Activated CD4-positive, alpha-beta T cell treated with anti-CD3 and anti-CD28 coated beads, Interleukin-2, amount 10 ng/mL, durations not matched to agents 7 days and 5 days (primary cell): ENCODE results near the gene PCMTD2. TPM values are rescaled to one million over a fixed set of nuclear protein-coding genes. Genes with fewer than 3 reads are reported as not detected.
"Not testable (repeated sequence)": the region's sequence is repeated elsewhere in the genome, so short reads cannot be mapped to it uniquely, and the experiment has no call there.

Experiments used
- CTCF ChIA-PET: fragments of 350-600 bp; sonication (Branson Sonifier 250); formaldehyde crosslinking; loops from one replicate; lab custom pipeline; 2021; ENCODE audit warnings: antibody characterized with exemption; lab: Charles Lee
- POLR2A ChIA-PET: fragments of 350-600 bp; sonication (Branson Sonifier 250); formaldehyde crosslinking; loops from one replicate; lab custom pipeline; 2021; ENCODE audit warnings: antibody characterized with exemption; lab: Charles Lee
- DNase-seq: peaks from one replicate; pipeline ENCODE4 v3.0.0-alpha.2; 2020
- H3K27ac Mint-ChIP-seq: one replicate; pipeline ENCODE4 v1.8.0; 2021; ENCODE audit warnings: mild to moderate bottlenecking, moderate library complexity, mixed read lengths
- H3K27me3 Mint-ChIP-seq: one replicate; pipeline ENCODE4 v1.8.0; 2021; ENCODE audit warnings: mixed read lengths
- H3K36me3 Mint-ChIP-seq: one replicate; pipeline ENCODE4 v1.8.0; 2021; ENCODE audit warnings: low read depth, mixed read lengths
- H3K4me1 Mint-ChIP-seq: one replicate; pipeline ENCODE4 v1.8.0; 2021; ENCODE audit warnings: mixed read lengths
- H3K4me3 Mint-ChIP-seq: one replicate; pipeline ENCODE4 v1.8.0; 2021; ENCODE audit warnings: mild to moderate bottlenecking, moderate library complexity, mixed read lengths
- H3K9me3 Mint-ChIP-seq: one replicate; pipeline ENCODE4 v1.8.0; 2021; ENCODE audit warnings: mixed read lengths
- total RNA-seq, 2 experiments: library from RNA; stranded (reverse); gene quantifications; one replicate each; pipeline ENCODE4 v1.2.3, GENCODE V29; 2021

The PCMTD2 gene
- total RNA-seq, 2 experiments from 2014 or later, result 68.4 to 69.3 TPM

GRCh38 chr20:64315381-64315780 is 59.8 kb downstream of the PCMTD2 start:
- POLR2A ChIA-PET, CTCF ChIA-PET, H3K9me3 Mint-ChIP-seq, H3K27ac Mint-ChIP-seq, H3K4me1 Mint-ChIP-seq, H3K36me3 Mint-ChIP-seq, H3K4me3 Mint-ChIP-seq, DNase-seq: not testable (repeated sequence)
- peaks cover 36% of the 10 kb centered on the region for H3K27me3 Mint-ChIP-seq

- H3K36me3 Mint-ChIP-seq, CTCF ChIA-PET, DNase-seq, H3K9me3 Mint-ChIP-seq, H3K4me1 Mint-ChIP-seq, H3K4me3 Mint-ChIP-seq, POLR2A ChIA-PET, H3K27ac Mint-ChIP-seq: not testable (repeated sequence)
- H3K27me3 Mint-ChIP-seq, result peaks cover 36% of the 10 kb centered on the region
Observed at GRCh38 chr20:64315884-64316283, 60.3 kb downstream of the PCMTD2 start.

GRCh38 chr20:64316415-64317083 is 61.0 kb downstream of the PCMTD2 start:
- DNase-seq, CTCF ChIA-PET, H3K4me3 Mint-ChIP-seq, POLR2A ChIA-PET, H3K9me3 Mint-ChIP-seq, H3K27ac Mint-ChIP-seq, H3K36me3 Mint-ChIP-seq, H3K4me1 Mint-ChIP-seq: not testable (repeated sequence)
- H3K27me3 Mint-ChIP-seq, result peaks cover 36% of the 10 kb centered on the region

- DNase-seq, H3K9me3 Mint-ChIP-seq, H3K36me3 Mint-ChIP-seq, H3K4me3 Mint-ChIP-seq, H3K4me1 Mint-ChIP-seq, POLR2A ChIA-PET, H3K27ac Mint-ChIP-seq, CTCF ChIA-PET: not testable (repeated sequence)
- H3K27me3 Mint-ChIP-seq, result peaks cover 36% of the 10 kb centered on the region
Observed at GRCh38 chr20:64317331-64317730, 61.8 kb downstream of the PCMTD2 start.

GRCh38 chr20:64318056-64318455 is 62.5 kb downstream of the PCMTD2 start:
- CTCF ChIA-PET, H3K36me3 Mint-ChIP-seq, H3K4me1 Mint-ChIP-seq, POLR2A ChIA-PET, H3K9me3 Mint-ChIP-seq, H3K27ac Mint-ChIP-seq, H3K4me3 Mint-ChIP-seq, DNase-seq: not testable (repeated sequence)
- peaks cover 36% of the 10 kb centered on the region for H3K27me3 Mint-ChIP-seq

- CTCF ChIA-PET, DNase-seq, H3K27ac Mint-ChIP-seq, H3K9me3 Mint-ChIP-seq, POLR2A ChIA-PET, H3K4me3 Mint-ChIP-seq, H3K4me1 Mint-ChIP-seq, H3K36me3 Mint-ChIP-seq: not testable (repeated sequence)
- peaks cover 34% of the 10 kb centered on the region for H3K27me3 Mint-ChIP-seq
Observed at GRCh38 chr20:64322031-64322789, 66.7 kb downstream of the PCMTD2 start.

Other genes with a start within 250 kb of the PCMTD2 start
- 1 to 10 TPM; 3.5 to 4.8 TPM for gene C20orf204, start 219.6 kb upstream of the PCMTD2 start, total RNA-seq
- gene SOX18, start 206.1 kb upstream of the PCMTD2 start, total RNA-seq, result under 1 TPM; 0.10 to 0.15 TPM
- 10 to 100 TPM; 47.6 to 57.9 TPM for gene TCEA2, start 192.6 kb upstream of the PCMTD2 start, total RNA-seq
- gene RGS19, start 176.2 kb upstream of the PCMTD2 start, total RNA-seq, result 100 to 1,000 TPM; 105 to 107 TPM
- 1 to 10 TPM; 1.6 TPM for gene OPRL1, start 175.7 kb upstream of the PCMTD2 start, total RNA-seq
- gene LKAAEAR1, start 171.3 kb upstream of the PCMTD2 start, total RNA-seq, result under 1 TPM; 0.44 to 0.89 TPM
- not detected for gene NPBWR2, start 148.2 kb upstream of the PCMTD2 start, total RNA-seq
- gene MYT1, start 91.3 kb upstream of the PCMTD2 start, total RNA-seq, result not detected